SIG-M5 (cell line): ENCODE data around the gene BMP8B.
"Not testable (repeated sequence)": the region's sequence is repeated elsewhere in the genome, so short reads cannot be mapped to it uniquely, and the experiment has no call there.

Experiments used
- DNase-seq: peaks from one replicate; lab custom pipeline; 2025; lab: John Stamatoyannopoulos, UW

The BMP8B gene

GRCh38 chr1:39812913-39813312, 24.2 kb upstream of the BMP8B start:
- no peak for DNase-seq

GRCh38 chr1:39808784-39809517, 20.3 kb upstream of the BMP8B start:
- DNase-seq, result no peak

GRCh38 chr1:39805385-39805784, 16.7 kb upstream of the BMP8B start:
- DNase-seq, result no peak

- no peak for DNase-seq
These were observed 14.0 kb upstream of the BMP8B start for GRCh38 chr1:39802496-39803260.

GRCh38 chr1:39800471-39800835, 11.8 kb upstream of the BMP8B start:
- DNase-seq, result no peak

- DNase-seq, result no peak
These were observed 11.3 kb upstream of the BMP8B start for GRCh38 chr1:39799770-39800470.

GRCh38 chr1:39798859-39799769, 10.4 kb upstream of the BMP8B start:
- DNase-seq, result peak; percentile 86

GRCh38 chr1:39795651-39796050, 7.0 kb upstream of the BMP8B start:
- DNase-seq, result no peak

- no peak for DNase-seq
These were observed 3.2 kb upstream of the BMP8B start for GRCh38 chr1:39791838-39792237.

GRCh38 chr1:39789571-39790110, 976 bp upstream of the BMP8B start:
- DNase-seq, result no peak

- no peak for DNase-seq
These were observed 273 bp downstream of the BMP8B start for GRCh38 chr1:39788426-39788757.

- not testable (repeated sequence) for DNase-seq
These were observed 701 bp downstream of the BMP8B start for GRCh38 chr1:39787964-39788363.

- no peak for DNase-seq
These were observed 1.2 kb downstream of the BMP8B start for GRCh38 chr1:39787468-39787867.

- DNase-seq, result not testable (repeated sequence)
These were observed 1.6 kb downstream of the BMP8B start for GRCh38 chr1:39787108-39787375.

- DNase-seq, result not testable (repeated sequence)
These were observed 2.2 kb downstream of the BMP8B start for GRCh38 chr1:39786303-39787107.

GRCh38 chr1:39782685-39783084, 6.0 kb downstream of the BMP8B start:
- not testable (repeated sequence) for DNase-seq

- no peak for DNase-seq
These were observed 6.6 kb downstream of the BMP8B start for GRCh38 chr1:39782103-39782502.

- no peak for DNase-seq
These were observed 7.3 kb downstream of the BMP8B start for GRCh38 chr1:39781349-39781715.

GRCh38 chr1:39779821-39780220, 8.8 kb downstream of the BMP8B start:
- DNase-seq, result no peak

GRCh38 chr1:39779137-39779536, 9.5 kb downstream of the BMP8B start:
- DNase-seq, result no peak

GRCh38 chr1:39778463-39779099, 10.1 kb downstream of the BMP8B start:
- not testable (repeated sequence) for DNase-seq
